Measurements from ENCODE around the gene SLC22A8.

- TF ChIP-seq, protein P1, sequence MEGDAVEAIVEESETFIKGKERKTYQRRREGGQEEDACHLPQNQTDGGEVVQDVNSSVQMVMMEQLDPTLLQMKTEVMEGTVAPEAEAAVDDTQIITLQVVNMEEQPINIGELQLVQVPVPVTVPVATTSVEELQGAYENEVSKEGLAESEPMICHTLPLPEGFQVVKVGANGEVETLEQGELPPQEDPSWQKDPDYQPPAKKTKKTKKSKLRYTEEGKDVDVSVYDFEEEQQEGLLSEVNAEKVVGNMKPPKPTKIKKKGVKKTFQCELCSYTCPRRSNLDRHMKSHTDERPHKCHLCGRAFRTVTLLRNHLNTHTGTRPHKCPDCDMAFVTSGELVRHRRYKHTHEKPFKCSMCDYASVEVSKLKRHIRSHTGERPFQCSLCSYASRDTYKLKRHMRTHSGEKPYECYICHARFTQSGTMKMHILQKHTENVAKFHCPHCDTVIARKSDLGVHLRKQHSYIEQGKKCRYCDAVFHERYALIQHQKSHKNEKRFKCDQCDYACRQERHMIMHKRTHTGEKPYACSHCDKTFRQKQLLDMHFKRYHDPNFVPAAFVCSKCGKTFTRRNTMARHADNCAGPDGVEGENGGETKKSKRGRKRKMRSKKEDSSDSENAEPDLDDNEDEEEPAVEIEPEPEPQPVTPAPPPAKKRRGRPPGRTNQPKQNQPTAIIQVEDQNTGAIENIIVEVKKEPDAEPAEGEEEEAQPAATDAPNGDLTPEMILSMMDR (IDR thresholded peaks at IDR 0.05): no peak
- TF ChIP-seq POLR2A (IDR thresholded peaks at IDR 0.05): no peak
- TF ChIP-seq EP300 (IDR thresholded peaks at IDR 0.05; ENCODE audit: low read depth): no peak
- TF ChIP-seq POLR2AphosphoS5 (IDR thresholded peaks at IDR 0.05): no peak
Observed at GRCh38 chr11:63014408-63015055, 1.1 kb downstream of the SLC22A8 start.
